NCI-H146 (cell line): ENCODE data around the gene UNC79.

Source experiments
- DNase-seq: peaks from one replicate; lab custom pipeline; 2025; lab: John Stamatoyannopoulos, UW

Gene UNC79

GRCh38 chr14:93727917-93728650, 297.3 kb downstream of the UNC79 start:
- no peak for DNase-seq

DNA sequence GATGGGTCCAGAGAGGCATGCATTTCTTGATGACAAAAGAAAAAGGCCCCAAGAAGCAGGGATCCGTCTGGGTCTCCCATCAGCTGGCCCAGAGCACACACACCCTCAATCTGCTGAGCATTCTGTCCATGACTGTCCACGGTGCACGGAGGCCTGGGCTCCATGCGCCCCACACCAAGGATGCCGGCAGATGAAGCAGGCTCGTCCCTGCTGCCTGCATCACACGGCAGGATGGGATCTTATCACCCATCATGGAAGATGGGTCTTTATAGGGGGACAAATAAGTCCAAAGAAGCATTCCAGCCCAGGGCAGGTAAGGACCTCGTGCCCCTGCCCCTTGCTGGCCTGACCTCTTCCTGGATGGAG, 297.9 kb downstream of the UNC79 start:
- DNase-seq, result no peak

GRCh38 chr14:93729993-93730392, 299.3 kb downstream of the UNC79 start:
- DNase-seq, result no peak

- DNase-seq, result no peak
These were observed 301.0 kb downstream of the UNC79 start for GRCh38 chr14:93731753-93732152.

- no peak for DNase-seq
These were observed 301.8 kb downstream of the UNC79 start for GRCh38 chr14:93732524-93732923.

- no peak for DNase-seq
These were observed 302.5 kb downstream of the UNC79 start for GRCh38 chr14:93733231-93733630.

GRCh38 chr14:93733631-93734030, 302.9 kb downstream of the UNC79 start:
- no peak for DNase-seq

DNA sequence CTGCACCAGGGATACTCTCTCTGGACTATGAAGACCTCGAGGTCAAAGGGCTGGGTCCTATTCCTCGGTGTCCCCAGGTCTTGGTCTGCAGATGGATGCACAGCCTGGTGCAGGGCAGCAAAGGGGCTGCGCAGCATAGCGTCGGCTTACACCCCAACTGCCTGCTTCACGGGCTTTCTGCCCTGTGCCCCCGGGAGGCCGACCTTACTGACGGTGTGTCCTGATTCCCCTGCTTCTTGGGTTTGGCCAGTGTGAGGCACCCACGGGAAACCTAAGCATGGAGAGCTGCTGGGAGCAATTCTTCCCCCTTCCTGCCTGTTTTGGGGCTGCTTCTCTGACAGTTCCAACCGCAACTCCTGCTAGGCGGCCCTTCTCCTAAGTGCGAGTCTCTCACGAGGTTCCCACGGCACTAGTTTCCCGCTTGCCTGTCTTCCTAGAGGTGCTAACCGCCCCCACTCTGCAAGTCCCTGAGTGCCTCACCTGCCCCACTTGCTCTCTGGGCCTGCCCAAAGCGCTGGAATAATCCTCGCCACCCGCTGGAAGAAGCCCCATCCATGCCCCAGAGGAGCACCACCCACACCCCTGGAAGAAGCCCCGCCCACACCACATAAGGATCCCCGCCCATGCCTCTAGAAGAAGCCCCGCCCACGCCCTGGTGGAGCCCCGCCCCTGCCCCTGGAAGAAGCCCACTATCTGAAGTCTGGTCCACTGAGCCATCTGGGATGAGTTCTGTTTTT, 303.5 kb downstream of the UNC79 start:
- DNase-seq, result peak; percentile 10

GRCh38 chr14:93735206-93735605, 304.5 kb downstream of the UNC79 start:
- DNase-seq, result no peak

- DNase-seq, result no peak
These were observed 305.8 kb downstream of the UNC79 start for GRCh38 chr14:93736378-93737014.

DNA sequence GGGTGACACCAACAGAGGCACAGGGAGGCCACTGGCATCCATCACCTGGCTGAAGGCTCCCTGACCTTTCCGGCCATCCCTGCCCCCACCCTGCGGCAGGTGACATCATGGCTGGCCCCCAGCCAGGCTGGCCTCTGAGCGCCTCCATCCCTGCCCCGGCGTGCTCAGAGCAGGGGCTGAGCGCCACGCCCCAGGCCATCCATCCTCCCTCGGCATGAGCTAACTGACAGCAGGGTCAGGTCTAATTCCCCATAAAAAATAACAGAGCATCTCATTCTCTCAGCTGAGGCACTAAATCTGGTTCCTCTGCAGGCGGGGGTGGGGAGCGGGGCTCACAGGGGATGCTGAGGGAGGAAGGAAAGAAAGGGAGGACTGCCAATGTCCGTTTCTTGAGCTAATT, 306.9 kb downstream of the UNC79 start:
- no peak for DNase-seq

DNA sequence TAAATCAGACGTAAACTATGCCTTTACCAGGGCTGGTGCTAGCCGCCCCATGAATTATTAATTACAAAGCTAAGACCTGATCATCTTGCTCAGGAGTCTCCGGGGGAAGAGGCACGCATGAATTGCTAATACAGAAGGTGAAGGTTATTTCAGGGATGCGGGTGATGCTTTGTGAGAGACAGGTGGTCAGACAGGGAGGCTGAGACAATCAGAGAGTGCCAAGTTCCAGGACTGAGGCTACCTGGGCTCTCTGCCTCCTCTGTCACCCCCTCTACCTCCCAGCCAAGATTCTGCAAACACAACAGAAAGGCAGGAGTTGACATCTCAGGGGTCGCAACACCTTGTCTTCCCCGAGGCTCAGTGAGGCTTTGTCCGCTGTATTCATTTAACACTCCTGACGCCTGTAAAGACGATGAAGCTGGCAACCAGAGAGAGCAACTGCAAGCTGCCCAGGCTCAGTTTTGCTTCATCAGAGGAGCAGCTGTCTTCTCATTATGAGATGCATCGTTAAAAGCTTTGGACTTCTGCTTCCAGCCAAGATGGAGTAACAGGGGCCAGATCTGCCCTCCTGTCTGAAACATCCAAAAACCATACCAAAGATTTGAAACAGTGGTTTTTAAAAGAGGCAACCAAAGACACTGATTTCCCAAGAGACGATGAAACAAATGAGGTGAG, 311.0 kb downstream of the UNC79 start:
- no peak for DNase-seq

DNA sequence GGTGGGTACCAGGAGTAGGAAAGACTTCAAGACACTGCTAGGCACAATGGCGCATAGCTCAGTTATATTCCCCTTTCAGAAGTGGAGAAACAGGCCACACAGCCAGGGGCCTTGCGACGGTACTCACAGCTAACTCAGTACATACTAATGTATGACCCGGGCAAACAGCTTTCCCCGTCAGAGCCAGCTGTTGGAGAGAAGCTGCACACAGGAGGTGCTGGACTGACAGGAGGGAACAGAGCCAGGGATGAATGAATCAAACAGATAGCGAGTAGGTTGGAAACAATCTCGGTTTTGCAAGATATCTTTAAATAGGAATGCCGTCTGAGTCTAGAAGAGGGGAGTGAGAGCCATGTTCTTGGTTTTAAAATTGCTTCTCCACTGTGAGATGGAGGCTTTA, 312.0 kb downstream of the UNC79 start:
- DNase-seq, result no peak

GRCh38 chr14:93743270-93744060, 312.7 kb downstream of the UNC79 start:
- no peak for DNase-seq

GRCh38 chr14:93744176-93744575, 313.4 kb downstream of the UNC79 start:
- DNase-seq, result no peak

- DNase-seq, result no peak
These were observed 314.1 kb downstream of the UNC79 start for GRCh38 chr14:93744876-93745275.

DNA sequence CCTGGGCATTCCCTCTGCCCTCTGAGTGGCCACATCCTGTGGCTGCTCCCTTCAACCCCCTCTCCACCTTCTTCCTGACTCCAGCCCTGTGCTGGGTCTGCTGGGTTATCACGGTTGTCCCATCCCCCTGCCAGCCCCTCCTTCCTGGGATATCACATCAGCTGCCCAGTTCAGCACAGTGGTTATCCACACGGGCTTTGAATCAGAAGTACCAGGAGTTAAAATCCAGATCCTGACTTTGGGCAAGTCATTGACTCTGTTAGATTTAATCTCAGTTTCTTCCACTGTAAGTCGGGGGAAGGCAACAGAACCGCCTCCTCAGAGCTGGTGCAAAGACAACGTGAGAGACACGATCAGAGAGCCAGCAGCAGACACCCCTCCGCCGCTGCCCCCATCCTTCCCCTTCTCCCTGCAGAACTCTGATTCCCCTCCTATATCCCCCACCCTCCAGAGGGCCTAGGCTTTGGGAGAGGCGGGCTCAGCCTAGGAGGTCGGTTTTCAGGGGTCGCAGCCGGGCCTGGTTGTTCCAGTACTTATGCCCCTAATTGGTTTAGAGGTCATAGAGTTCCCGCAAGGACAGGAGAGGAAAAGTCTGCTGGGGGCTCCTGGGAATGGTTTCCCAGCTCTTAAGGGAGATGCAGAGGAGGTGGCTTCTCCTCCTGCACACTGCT, 315.0 kb downstream of the UNC79 start:
- no peak for DNase-seq

DNA sequence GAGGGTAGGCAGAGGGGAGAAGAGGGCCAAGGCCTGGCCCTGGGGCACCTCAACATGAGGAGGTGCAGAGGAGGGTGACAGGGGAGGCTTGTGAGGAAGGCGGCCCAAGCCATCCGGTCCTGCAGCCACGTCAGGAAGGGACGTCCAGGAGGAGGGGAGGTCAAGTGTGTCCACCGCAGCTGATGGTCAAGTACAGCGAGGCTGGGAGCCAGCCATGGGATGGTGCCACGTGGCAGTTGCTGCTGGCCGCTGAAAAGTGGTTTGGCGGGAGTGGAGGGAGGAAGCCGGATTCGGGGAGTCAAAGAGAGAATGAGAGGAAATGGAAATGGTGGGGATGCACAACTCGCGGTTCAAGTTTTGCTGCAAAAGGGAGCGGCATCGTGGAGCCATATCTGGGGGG, 316.4 kb downstream of the UNC79 start:
- no peak for DNase-seq

DNA sequence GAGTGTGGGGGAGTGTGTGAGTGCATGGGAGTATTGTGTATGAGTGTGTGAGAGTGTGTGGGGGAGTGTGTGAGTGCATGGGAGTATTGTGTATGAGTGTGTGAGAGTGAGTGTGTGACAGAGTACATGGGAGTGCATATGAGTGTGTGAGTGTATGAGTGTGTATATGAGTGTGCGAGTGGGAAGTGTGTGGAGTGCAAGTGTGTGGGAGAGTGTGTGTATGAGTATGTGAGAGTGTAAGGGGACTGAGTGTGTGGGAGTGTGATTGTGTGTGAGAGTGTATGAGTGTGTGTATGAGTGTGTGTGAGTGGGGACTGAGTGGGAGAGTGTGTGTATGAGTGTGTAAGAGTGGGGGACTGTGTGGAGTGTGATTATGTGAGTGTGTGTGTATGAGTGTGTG, 316.8 kb downstream of the UNC79 start:
- no peak for DNase-seq

- DNase-seq, result no peak
These were observed 317.7 kb downstream of the UNC79 start for GRCh38 chr14:93748208-93749075.
